H9 (cell line): Measurements from ENCODE around the gene SMURF1. TPM values are rescaled to one million over a fixed set of nuclear protein-coding genes. Genes with fewer than 3 reads are reported as not detected.

Experiments used
- DNase-seq: peaks from one replicate; pipeline ENCODE4 v3.0.0-alpha.2; 2017
- H2AFZ ChIP-seq: one replicate; pipeline ENCODE4 v1.6.1; 2013; ENCODE audit warnings: mild to moderate bottlenecking, low read length, control low read depth, moderate library complexity
- H2AK5ac ChIP-seq: 2 replicates; pipeline ENCODE4 v1.6.1; 2013; ENCODE audit warnings: low read length, control low read depth, mixed read lengths; ENCODE audit not compliant: insufficient read length
- H2BK120ac ChIP-seq: one replicate; pipeline ENCODE4 v1.6.1; 2013; ENCODE audit warnings: low read depth, mild to moderate bottlenecking, low read length, control low read depth, inconsistent platforms; ENCODE audit not compliant: poor library complexity, severe bottlenecking
- H2BK12ac ChIP-seq: 2 replicates; pipeline ENCODE4 v1.6.1; 2013; ENCODE audit warnings: low read length, control low read depth, mixed read lengths, low read depth; ENCODE audit not compliant: insufficient read length
- H2BK15ac ChIP-seq: 2 replicates; pipeline ENCODE4 v1.6.1; 2013; ENCODE audit warnings: low read depth, low read length, control low read depth
- H2BK20ac ChIP-seq: one replicate; pipeline ENCODE4 v1.6.1; 2013; ENCODE audit warnings: low read depth, mild to moderate bottlenecking, low read length, control low read depth, inconsistent platforms; ENCODE audit not compliant: poor library complexity, severe bottlenecking
- H2BK5ac ChIP-seq: 2 replicates; pipeline ENCODE4 v1.6.1; 2013; ENCODE audit warnings: low read length, control low read depth, mixed read lengths; ENCODE audit not compliant: insufficient read length
- H3K14ac ChIP-seq: 2 replicates; pipeline ENCODE4 v1.6.1; 2013; ENCODE audit warnings: low read length, control low read depth; ENCODE audit not compliant: insufficient read depth
- H3K18ac ChIP-seq: 2 replicates; pipeline ENCODE4 v1.6.1; 2013; ENCODE audit warnings: low read depth, mild to moderate bottlenecking, mixed read lengths, low read length, control low read depth; ENCODE audit not compliant: insufficient read length
- H3K23ac ChIP-seq: 2 replicates; pipeline ENCODE4 v1.6.1; 2013; ENCODE audit warnings: low read length, control low read depth, mixed read lengths, low read depth; ENCODE audit not compliant: insufficient read length
- H3K23me2 ChIP-seq: 2 replicates; pipeline ENCODE4 v1.6.1; 2013; ENCODE audit warnings: low read depth, mild to moderate bottlenecking, mixed read lengths, low read length, control low read depth; ENCODE audit not compliant: insufficient read length, poor library complexity, severe bottlenecking
- H3K27ac ChIP-seq: 2 replicates; pipeline ENCODE4 v1.5.1; 2013; ENCODE audit warnings: low read length, control low read depth, mixed read lengths, low read depth; ENCODE audit not compliant: insufficient read length
- H3K27me3 ChIP-seq: 2 replicates; pipeline ENCODE4 v1.6.1; 2013; ENCODE audit warnings: low read length, control low read depth, inconsistent platforms; ENCODE audit not compliant: insufficient read depth
- H3K4ac ChIP-seq: 2 replicates; pipeline ENCODE4 v1.6.1; 2013; ENCODE audit warnings: low read depth, mild to moderate bottlenecking, control low read depth, inconsistent platforms, low read length, moderate library complexity
- H3K4me1 ChIP-seq: 2 replicates; pipeline ENCODE4 v1.6.1; 2013; ENCODE audit warnings: low read length, control low read depth, inconsistent platforms; ENCODE audit not compliant: insufficient read depth
- H3K4me2 ChIP-seq: 2 replicates; pipeline ENCODE4 v1.6.1; 2013; ENCODE audit warnings: low read length, control low read depth, mixed read lengths; ENCODE audit not compliant: insufficient read length, insufficient read depth
- H3K56ac ChIP-seq: 2 replicates; pipeline ENCODE4 v1.6.1; 2013; ENCODE audit warnings: low read depth, mild to moderate bottlenecking, mixed read lengths, low read length, control low read depth; ENCODE audit not compliant: insufficient read length
- H3K79me1 ChIP-seq: 2 replicates; pipeline ENCODE4 v1.6.1; 2013; ENCODE audit warnings: low read depth, mild to moderate bottlenecking, moderate library complexity, low read length, control low read depth, inconsistent platforms; ENCODE audit not compliant: insufficient read depth, poor library complexity, severe bottlenecking
- H3K79me2 ChIP-seq: 2 replicates; pipeline ENCODE4 v1.6.1; 2013; ENCODE audit warnings: low read length, control low read depth, inconsistent platforms; ENCODE audit not compliant: insufficient read depth
- H3K9ac ChIP-seq: 2 replicates; pipeline ENCODE4 v1.6.1; 2013; ENCODE audit warnings: low read length, control low read depth, mixed read lengths; ENCODE audit not compliant: insufficient read length; ENCODE audit errors: extremely low read depth
- H3K9me3 ChIP-seq: one replicate; pipeline ENCODE4 v1.6.1; 2013; ENCODE audit warnings: low read depth, low read length, inconsistent platforms; ENCODE audit not compliant: control insufficient read depth
- H3T11ph ChIP-seq: one replicate; pipeline ENCODE4 v1.6.1; 2013; ENCODE audit warnings: mild to moderate bottlenecking, low read length, control low read depth, inconsistent platforms
- H4K20me1 ChIP-seq: one replicate; pipeline ENCODE4 v1.6.1; 2013; ENCODE audit not compliant: control insufficient read depth, insufficient read length, insufficient read depth
- H4K5ac ChIP-seq: 2 replicates; pipeline ENCODE4 v1.6.1; 2013; ENCODE audit warnings: low read depth, mild to moderate bottlenecking, mixed read lengths, low read length, control low read depth; ENCODE audit not compliant: insufficient read length
- H4K8ac ChIP-seq: replicated peaks from 2 replicates; pipeline ENCODE4 v1.6.1; 2013; ENCODE audit warnings: low read length, control low read depth, mixed read lengths, low read depth; ENCODE audit not compliant: insufficient read length
- H4K91ac ChIP-seq: 2 replicates; pipeline ENCODE4 v1.6.1; 2013; ENCODE audit warnings: low read depth, mild to moderate bottlenecking, moderate library complexity, mixed read lengths, low read length, control low read depth; ENCODE audit not compliant: insufficient read length
- H3K27ac Mint-ChIP-seq, 3 experiments: 2 replicates in 2 of 3; 3 replicates in 1 of 3; pipeline ENCODE4 v1.8.0; 2020 to 2021; ENCODE audit warnings: mixed read lengths in 3 of 3, mild to moderate bottlenecking in 1 of 3, moderate library complexity in 1 of 3
- H3K27me3 Mint-ChIP-seq: 2 replicates; pipeline ENCODE4 v1.8.0; 2021; ENCODE audit warnings: low read depth, mild to moderate bottlenecking, moderate library complexity, mixed read lengths
- H3K36me3 Mint-ChIP-seq, 3 experiments: 2 replicates in 2 of 3; 3 replicates in 1 of 3; pipeline ENCODE4 v1.8.0; 2020 to 2021; ENCODE audit warnings: low read depth in 3 of 3, mixed read lengths in 3 of 3; ENCODE audit not compliant: insufficient read depth in 1 of 3
- H3K4me1 Mint-ChIP-seq, 2 experiments: 2 replicates each; pipeline ENCODE4 v1.8.0; 2020; ENCODE audit warnings: mixed read lengths in 2 of 2
- H3K4me3 Mint-ChIP-seq, 2 experiments: 2 replicates in 1 of 2; 3 replicates in 1 of 2; pipeline ENCODE4 v1.8.0; 2020 to 2021; ENCODE audit warnings: mild to moderate bottlenecking in 2 of 2, mixed read lengths in 2 of 2, moderate library complexity in 1 of 2
- H3K9me3 Mint-ChIP-seq, 2 experiments: 2 replicates in 1 of 2; 3 replicates in 1 of 2; pipeline ENCODE4 v1.8.0; 2020; ENCODE audit warnings: mild to moderate bottlenecking in 2 of 2, mixed read lengths in 2 of 2, moderate library complexity in 1 of 2
- WGBS: extraction: QIAGEN DNeasy Blood & Tissue Kit; methylation state at CpG from one replicate; pipeline ENCODE4 v1.1.7; 2013; ENCODE audit warnings: missing lambda C conversion rate, low lambda C conversion rate, mixed read lengths; ENCODE audit not compliant: insufficient read length; ENCODE audit errors: extremely low coverage; 5-methylcytosine and 5-hydroxymethylcytosine counted together
- total RNA-seq: library from RNA; stranded (reverse); gene quantifications from 2 replicates; pipeline ENCODE4 v1.2.1, GENCODE V29; 2021
- TF ChIP-seq, protein P1 (sequence below): fragments of 200-600 bp; sonication (generic); conservative IDR thresholded peaks from 3 replicates; pipeline ENCODE4 v1.8.0; 2021; ENCODE audit warnings: antibody characterized with exemption, mild to moderate bottlenecking

Gene SMURF1
- total RNA-seq, 1 experiment from 2014 or later, result 29.4 TPM

DNA sequence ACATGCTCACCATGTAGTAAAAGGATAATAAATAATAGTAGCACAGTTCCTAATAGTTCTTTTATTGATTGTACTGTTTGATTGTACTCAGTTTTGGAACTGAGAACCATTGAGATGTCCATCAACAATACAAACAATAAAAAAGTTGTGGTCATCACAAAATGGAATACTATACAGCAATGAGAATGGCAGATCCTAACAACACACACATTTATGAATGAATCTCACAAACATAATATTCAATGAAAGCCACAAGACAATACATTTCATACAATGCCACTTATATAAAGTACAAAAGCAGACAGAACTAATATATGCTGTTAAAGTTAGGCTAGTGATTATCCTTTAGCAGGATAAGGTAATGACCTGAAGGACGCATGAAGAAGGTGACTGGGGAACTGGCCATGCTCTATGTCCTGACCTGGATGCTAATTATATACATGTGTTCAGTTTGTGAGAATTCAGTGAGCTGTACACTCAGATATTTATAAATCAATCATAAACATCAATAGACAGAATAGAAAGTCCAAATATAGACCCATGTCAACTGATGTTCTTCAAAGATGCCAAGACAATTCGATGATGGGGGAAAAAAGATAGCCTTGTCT, 70.0 kb downstream of the SMURF1 start:
- Mint-ChIP-seq H3K4me3 (no peak overlapping the region), H3K27ac (no peak overlapping the region), H3K36me3 (peaks cover 0 to 3% (median 0%) of the 10 kb centered on the region in 3 experiments; a peak in 3 of 7 replicates), H3K9me3 (no peaks in the 10 kb centered on the region), H3K27me3 (no peaks in the 10 kb centered on the region), H3K4me1 (peaks cover 8 to 10% of the 10 kb centered on the region in 2 experiments)
- no peak overlapping the region for H3K18ac ChIP-seq
- no peak overlapping the region for H2BK120ac ChIP-seq
- H3K9me3 ChIP-seq, result no peaks in the 10 kb centered on the region
- no peak overlapping the region for H4K5ac ChIP-seq
- no peak overlapping the region for H2BK20ac ChIP-seq
- TF ChIP-seq, protein P1, sequence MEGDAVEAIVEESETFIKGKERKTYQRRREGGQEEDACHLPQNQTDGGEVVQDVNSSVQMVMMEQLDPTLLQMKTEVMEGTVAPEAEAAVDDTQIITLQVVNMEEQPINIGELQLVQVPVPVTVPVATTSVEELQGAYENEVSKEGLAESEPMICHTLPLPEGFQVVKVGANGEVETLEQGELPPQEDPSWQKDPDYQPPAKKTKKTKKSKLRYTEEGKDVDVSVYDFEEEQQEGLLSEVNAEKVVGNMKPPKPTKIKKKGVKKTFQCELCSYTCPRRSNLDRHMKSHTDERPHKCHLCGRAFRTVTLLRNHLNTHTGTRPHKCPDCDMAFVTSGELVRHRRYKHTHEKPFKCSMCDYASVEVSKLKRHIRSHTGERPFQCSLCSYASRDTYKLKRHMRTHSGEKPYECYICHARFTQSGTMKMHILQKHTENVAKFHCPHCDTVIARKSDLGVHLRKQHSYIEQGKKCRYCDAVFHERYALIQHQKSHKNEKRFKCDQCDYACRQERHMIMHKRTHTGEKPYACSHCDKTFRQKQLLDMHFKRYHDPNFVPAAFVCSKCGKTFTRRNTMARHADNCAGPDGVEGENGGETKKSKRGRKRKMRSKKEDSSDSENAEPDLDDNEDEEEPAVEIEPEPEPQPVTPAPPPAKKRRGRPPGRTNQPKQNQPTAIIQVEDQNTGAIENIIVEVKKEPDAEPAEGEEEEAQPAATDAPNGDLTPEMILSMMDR, result no peak
- no peak overlapping the region for H3K4me2 ChIP-seq
- no peak overlapping the region for H3T11ph ChIP-seq
- H2AK5ac ChIP-seq, result no peak overlapping the region
- no peak overlapping the region for H2AFZ ChIP-seq
- no peak for DNase-seq
- no CpG with 5 or more reads among the region's 2 CpGs for WGBS
- no peaks in the 10 kb centered on the region for H3K23me2 ChIP-seq
- H3K4me1 ChIP-seq, result no peaks in the 10 kb centered on the region; the same call in 1 of the 2 replicates
- no peaks in the 10 kb centered on the region for H4K20me1 ChIP-seq
- H3K23ac ChIP-seq, result no peak overlapping the region
- H3K79me2 ChIP-seq, result peaks cover 12% of the 10 kb centered on the region; the same call in 1 of the 2 replicates
- H4K8ac ChIP-seq, result no peak overlapping the region
- no peak overlapping the region for H2BK15ac ChIP-seq
- no peak overlapping the region for H3K27ac ChIP-seq
- no peak overlapping the region for H3K9ac ChIP-seq
- no peaks in the 10 kb centered on the region for H3K27me3 ChIP-seq
- no peak overlapping the region for H3K4ac ChIP-seq
- H4K91ac ChIP-seq, result no peak overlapping the region
- no peak overlapping the region for H3K14ac ChIP-seq
- H2BK5ac ChIP-seq, result no peak overlapping the region
- H2BK12ac ChIP-seq, result no peak overlapping the region
- H3K79me1 ChIP-seq, result no peaks in the 10 kb centered on the region
- H3K56ac ChIP-seq, result no peak overlapping the region
